ENCODE measurements around the gene BMPR1A. TPM values are rescaled to one million over a fixed set of nuclear protein-coding genes. Genes with fewer than 3 reads are reported as not detected.
"Not testable (repeated sequence)": the region's sequence is repeated elsewhere in the genome, so short reads cannot be mapped to it uniquely, and the experiment has no call there.

The BMPR1A gene
- total RNA-seq, 6 donors from 2014 or later, result 12.9 to 37.4 (median 30.6) TPM

DNA sequence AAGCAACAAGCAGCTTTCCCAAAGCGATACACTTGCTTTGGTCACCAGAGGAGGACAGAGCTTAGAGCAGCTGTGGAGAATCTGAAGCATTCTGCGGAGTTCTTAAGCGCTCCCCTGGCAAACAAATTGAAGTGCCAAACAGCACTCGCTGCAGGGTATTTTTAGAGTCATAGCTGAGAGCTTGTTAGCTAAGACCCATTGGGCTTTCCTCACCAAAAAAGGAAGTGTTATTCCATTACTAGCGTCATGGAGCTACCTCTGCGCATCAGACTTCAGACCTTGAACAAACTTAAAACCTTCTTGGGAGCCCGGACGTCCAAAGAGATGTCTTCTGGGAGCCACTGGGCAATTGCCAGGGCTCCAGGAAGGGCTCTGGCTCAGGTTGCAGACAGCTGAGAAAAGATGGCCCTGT is 23.2 kb upstream of the BMPR1A start:
- Histone ChIP-seq H3K4me1 (peaks cover 4 to 14% (median 5%) of the 10 kb centered on the region in 4 donors), H3K27ac (peak overlapping the region; percentile 3 to 58 (median 49)), H3K9me3 (no peaks in the 10 kb centered on the region), H3K36me3 (no peaks in the 10 kb centered on the region), H3K27me3 (no peaks in the 10 kb centered on the region), H3K4me3 (no peak overlapping the region)
- peak; percentile 48 to 87 for ATAC-seq (ENCODE audit: low FRiP score in 2 of 2)
- no peak for TF ChIP-seq EP300 (IDR thresholded peaks at IDR 0.05)
- no peak for TF ChIP-seq POLR2A (IDR thresholded peaks at IDR 0.05)
- TF ChIP-seq, protein P1, sequence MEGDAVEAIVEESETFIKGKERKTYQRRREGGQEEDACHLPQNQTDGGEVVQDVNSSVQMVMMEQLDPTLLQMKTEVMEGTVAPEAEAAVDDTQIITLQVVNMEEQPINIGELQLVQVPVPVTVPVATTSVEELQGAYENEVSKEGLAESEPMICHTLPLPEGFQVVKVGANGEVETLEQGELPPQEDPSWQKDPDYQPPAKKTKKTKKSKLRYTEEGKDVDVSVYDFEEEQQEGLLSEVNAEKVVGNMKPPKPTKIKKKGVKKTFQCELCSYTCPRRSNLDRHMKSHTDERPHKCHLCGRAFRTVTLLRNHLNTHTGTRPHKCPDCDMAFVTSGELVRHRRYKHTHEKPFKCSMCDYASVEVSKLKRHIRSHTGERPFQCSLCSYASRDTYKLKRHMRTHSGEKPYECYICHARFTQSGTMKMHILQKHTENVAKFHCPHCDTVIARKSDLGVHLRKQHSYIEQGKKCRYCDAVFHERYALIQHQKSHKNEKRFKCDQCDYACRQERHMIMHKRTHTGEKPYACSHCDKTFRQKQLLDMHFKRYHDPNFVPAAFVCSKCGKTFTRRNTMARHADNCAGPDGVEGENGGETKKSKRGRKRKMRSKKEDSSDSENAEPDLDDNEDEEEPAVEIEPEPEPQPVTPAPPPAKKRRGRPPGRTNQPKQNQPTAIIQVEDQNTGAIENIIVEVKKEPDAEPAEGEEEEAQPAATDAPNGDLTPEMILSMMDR (IDR thresholded peaks at IDR 0.05), result peak in 1 of 6 experiments; percentile 15
- TF ChIP-seq POLR2AphosphoS5 (IDR thresholded peaks at IDR 0.05), result no peak
- peak in 1 of 2 donors; percentile 60 for DNase-seq
- WGBS, 2 donors, result 62 to 67% methylated on average over 8 of the region's 8 CpGs

DNA sequence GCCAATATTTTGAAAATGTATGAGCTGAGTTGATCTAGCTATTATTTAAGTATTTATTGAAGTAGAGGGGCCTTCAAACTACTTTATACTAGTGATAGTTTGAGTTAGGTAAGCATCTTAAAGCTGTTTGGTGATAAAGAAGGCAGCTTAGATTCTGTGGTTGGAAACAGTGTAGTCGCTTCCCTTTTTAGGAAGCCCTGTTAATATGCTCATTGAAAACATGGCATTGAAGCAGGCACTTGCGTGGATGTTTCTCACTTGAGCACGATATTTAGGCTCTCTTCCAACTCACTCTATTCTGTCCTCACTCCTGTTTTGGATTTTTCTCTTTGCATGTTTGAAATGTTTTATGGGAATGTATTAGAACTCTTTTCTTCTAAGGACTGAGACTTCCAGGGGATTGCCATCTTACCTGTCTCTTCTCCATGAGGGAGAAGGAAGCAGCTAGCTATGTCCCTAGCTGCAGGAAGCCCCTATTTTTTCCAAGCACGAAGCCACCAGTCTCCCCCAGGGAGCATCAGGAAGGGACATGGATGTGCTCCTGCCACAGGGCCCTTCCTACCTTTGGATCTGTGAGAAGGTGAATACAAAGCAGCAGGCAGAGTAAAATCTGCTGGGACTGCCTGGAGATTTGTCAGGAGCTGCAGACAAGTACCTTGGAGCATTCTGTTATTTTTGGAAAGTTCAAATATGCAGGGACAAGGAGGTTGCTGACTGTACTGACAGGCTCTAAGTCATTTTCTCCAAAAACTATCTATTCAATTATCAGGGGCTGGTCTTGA is 22.0 kb upstream of the BMPR1A start:
- 39 to 41% methylated on average over 4 of the region's 4 CpGs for WGBS, 2 donors
- Histone ChIP-seq H3K4me1 (peaks cover 4 to 14% (median 5%) of the 10 kb centered on the region in 4 donors), H3K4me3 (no peak overlapping the region), H3K27ac (no peak overlapping the region), H3K36me3 (no peaks in the 10 kb centered on the region), H3K27me3 (no peaks in the 10 kb centered on the region), H3K9me3 (no peaks in the 10 kb centered on the region)
- ATAC-seq (ENCODE audit: low FRiP score in 2 of 2), result no peak
- no peak for DNase-seq
- TF ChIP-seq, protein P1 (IDR thresholded peaks at IDR 0.05), result no peak
- TF ChIP-seq POLR2A (IDR thresholded peaks at IDR 0.05) (no peak), POLR2AphosphoS5 (IDR thresholded peaks at IDR 0.05) (no peak), EP300 (IDR thresholded peaks at IDR 0.05) (no peak)

DNA sequence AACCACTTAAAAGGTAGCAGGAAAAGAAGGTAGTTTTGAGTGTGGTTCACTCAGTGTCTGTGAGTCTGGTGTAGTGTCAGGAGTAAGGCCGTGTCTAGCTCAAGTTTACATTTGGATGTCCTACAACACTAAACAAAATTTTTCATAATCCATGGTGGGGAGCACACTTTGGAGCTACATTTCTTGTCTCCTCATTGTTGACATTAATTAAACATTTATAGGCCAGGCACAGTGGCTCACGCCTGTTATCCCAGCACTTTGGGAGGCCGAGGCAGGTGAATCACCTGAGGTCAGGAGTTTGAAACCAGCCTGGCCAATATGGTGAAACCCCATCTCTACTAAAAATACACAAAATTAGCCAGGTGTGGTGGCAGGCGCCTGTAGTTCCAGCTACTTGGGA is 21.1 kb upstream of the BMPR1A start:
- not testable (repeated sequence) for DNase-seq; H3K27ac ChIP-seq; H3K27me3 ChIP-seq; H3K4me3 ChIP-seq; H3K36me3 ChIP-seq; H3K9me3 ChIP-seq; ATAC-seq (ENCODE audit: low FRiP score in 2 of 2)
- H3K4me1 ChIP-seq, result peaks cover 4 to 14% (median 5%) of the 10 kb centered on the region in 4 donors
- 85 to 92% methylated on average over 4 of the region's 4 CpGs for WGBS, 2 donors

GRCh38 chr10:86742230-86742629 is 14.2 kb upstream of the BMPR1A start:
- Histone ChIP-seq H3K4me3 (no peak overlapping the region), H3K27ac (no peak overlapping the region), H3K9me3 (no peaks in the 10 kb centered on the region), H3K36me3 (no peaks in the 10 kb centered on the region), H3K4me1 (peaks cover 0 to 13% (median 11%) of the 10 kb centered on the region in 4 donors), H3K27me3 (no peaks in the 10 kb centered on the region)
- TF ChIP-seq POLR2AphosphoS5 (IDR thresholded peaks at IDR 0.05) (no peak), EP300 (IDR thresholded peaks at IDR 0.05) (no peak), POLR2A (IDR thresholded peaks at IDR 0.05) (no peak)
- TF ChIP-seq, protein P1 (IDR thresholded peaks at IDR 0.05), result no peak
- DNase-seq, result no peak
- ATAC-seq (ENCODE audit: low FRiP score in 2 of 2), result no peak
- 95 to 100% methylated on average over 1 of the region's 1 CpG for WGBS, 2 donors

DNA sequence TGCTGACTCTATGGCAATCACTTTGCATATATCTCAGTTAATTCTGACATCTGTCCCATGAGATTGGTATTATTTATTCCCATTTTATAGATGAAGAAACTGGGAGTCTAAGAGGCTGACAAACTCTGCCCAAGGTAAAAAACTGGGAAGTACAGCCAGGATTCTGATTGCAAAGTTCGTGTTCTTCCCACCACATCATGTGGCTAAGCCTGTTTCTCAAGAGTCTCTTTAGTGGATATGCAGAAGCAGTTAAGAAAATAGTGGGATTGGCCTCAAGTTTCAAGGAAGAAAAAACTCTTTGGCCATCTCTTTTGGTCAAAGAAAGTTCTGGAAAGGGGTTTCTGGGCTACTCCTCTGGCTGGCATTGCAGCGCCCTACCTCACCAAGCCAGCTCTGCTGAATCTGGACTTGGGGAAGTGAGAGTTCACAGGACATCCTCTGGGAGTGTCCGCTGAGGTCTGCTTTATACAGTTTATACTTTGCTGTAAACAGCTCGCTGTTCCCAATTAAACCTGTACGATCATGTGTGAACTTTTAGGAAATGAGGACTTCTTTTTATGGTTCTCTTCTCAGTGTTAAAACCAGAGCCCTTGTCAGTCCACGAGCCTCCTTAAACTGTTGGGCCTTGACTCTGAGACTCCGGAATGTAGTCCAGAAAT is 12.2 kb upstream of the BMPR1A start:
- WGBS, 2 donors, result 53 to 56% methylated on average over 7 of the region's 7 CpGs
- TF ChIP-seq EP300 (IDR thresholded peaks at IDR 0.05), result no peak
- ATAC-seq (ENCODE audit: low FRiP score in 2 of 2) (peak in 1 of 2 donors; percentile 55), DNase-seq (no peak)
- H3K9me3 ChIP-seq, result no peaks in the 10 kb centered on the region
- no peaks in the 10 kb centered on the region for H3K36me3 ChIP-seq
- H3K27me3 ChIP-seq, result no peaks in the 10 kb centered on the region
- H3K27ac ChIP-seq, result peak overlapping the region in 2 of 4 donors; percentile 32 to 66
- peaks cover 0 to 18% (median 16%) of the 10 kb centered on the region in 4 donors for H3K4me1 ChIP-seq
- no peak overlapping the region for H3K4me3 ChIP-seq
